ENCODE results near the gene SELENOO. TPM values are rescaled to one million over a fixed set of nuclear protein-coding genes. Genes with fewer than 3 reads are reported as not detected.

The SELENOO gene
- total RNA-seq, 1 experiment from 2014 or later: 41.3 TPM

GRCh38 chr22:50243685-50244419, 43.0 kb downstream of the SELENOO start:
- no peaks in the 10 kb centered on the region for H3K4me1 ChIP-seq (ENCODE audit: insufficient read depth, low read length, poor library complexity, severe bottlenecking)
- POLR2A ChIA-PET (ENCODE audit: low non-redundant PET): interaction anchor here (1.4 kb wide), 1 partner anchor 282 kb away, joined by 4 read pairs; the partner anchor contains the start of gene SCO2
- H3K36me3 ChIP-seq (ENCODE audit: insufficient read depth, low read length, poor library complexity, severe bottlenecking): peaks cover 19% of the 10 kb centered on the region
- TF ChIP-seq EZH2 (IDR thresholded peaks at IDR 0.05; ENCODE audit: borderline replicate concordance, low read depth, low read length, poor library complexity, severe bottlenecking): no peak
- TF ChIP-seq, protein P1, sequence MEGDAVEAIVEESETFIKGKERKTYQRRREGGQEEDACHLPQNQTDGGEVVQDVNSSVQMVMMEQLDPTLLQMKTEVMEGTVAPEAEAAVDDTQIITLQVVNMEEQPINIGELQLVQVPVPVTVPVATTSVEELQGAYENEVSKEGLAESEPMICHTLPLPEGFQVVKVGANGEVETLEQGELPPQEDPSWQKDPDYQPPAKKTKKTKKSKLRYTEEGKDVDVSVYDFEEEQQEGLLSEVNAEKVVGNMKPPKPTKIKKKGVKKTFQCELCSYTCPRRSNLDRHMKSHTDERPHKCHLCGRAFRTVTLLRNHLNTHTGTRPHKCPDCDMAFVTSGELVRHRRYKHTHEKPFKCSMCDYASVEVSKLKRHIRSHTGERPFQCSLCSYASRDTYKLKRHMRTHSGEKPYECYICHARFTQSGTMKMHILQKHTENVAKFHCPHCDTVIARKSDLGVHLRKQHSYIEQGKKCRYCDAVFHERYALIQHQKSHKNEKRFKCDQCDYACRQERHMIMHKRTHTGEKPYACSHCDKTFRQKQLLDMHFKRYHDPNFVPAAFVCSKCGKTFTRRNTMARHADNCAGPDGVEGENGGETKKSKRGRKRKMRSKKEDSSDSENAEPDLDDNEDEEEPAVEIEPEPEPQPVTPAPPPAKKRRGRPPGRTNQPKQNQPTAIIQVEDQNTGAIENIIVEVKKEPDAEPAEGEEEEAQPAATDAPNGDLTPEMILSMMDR (conservative IDR thresholded peaks at IDR 0.05; ENCODE audit: low read depth, low read length): no peak
- CTCF ChIA-PET: interaction anchor here (0.6 kb wide), 2 partner anchors 9 to 532 kb away, joined by 3 to 4 read pairs; no protein-coding TSS in a partner anchor
- H3K4me3 ChIP-seq (ENCODE audit: low read depth, low read length, poor library complexity, severe bottlenecking): peak overlapping the region; percentile 98
- H3K9me3 ChIP-seq (ENCODE audit: low read depth, low read length, poor library complexity, severe bottlenecking): no peaks in the 10 kb centered on the region
- H3K27ac ChIP-seq (ENCODE audit: low read depth, low read length, poor library complexity, severe bottlenecking): peak overlapping the region; percentile 93
- intact Hi-C loops (cut with micrococcal nuclease; ENCODE audit: unreplicated experiment): no loop called here
- BruUV-seq (replicated peaks): no TSS peak
- H3K27me3 ChIP-seq (replicated peaks; ENCODE audit: insufficient read depth, low read depth, low read length, poor library complexity): no peaks in the 10 kb centered on the region
- DNase-seq (ENCODE audit: low spot score): no peak

DNA sequence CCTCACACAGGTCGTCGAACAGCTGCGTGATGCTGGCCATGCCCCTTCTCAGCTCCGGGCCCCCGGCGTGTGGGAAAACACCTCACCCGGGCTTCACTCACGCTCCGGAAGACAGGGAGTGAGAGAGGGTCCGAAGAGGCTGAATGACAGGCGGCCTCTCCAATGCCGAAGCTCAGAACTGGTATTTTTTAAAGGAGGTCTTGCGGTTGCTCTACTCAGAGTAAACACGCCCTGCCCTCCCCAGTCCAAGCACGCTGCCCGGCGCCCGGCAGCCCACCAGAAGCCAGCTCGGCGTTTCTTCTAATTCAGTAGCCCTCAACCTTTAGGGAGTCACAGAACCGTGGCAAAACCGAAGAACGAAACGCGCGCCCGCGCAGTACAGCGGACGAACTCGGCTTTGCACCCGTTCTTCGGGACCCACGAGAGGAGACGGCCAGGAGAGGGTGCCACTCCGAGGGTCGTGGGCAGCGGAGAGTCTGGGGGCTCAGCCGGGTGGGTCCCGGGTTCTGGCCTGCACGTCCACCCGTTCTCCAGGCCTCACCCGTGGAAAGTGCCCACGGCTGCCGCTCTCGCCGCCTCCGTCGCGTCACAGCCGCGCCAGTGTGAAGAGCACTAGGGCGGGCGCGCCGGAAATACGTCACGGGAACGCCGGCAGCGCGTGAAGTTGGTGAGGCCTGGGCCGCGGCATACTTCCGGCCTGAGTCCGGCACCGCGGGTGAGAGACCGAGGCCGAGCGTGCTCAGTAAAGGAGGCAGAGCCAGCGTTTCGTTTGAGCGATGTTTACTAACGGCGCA, 43.8 kb downstream of the SELENOO start, which contains the start of gene TUBGCP6:
Gene TUBGCP6 (minus strand): TSS at position 604 of the 794 bp plus-strand sequence. CDS start 564 bp downstream, at position 40.
- Histone ChIP-seq H3K4me1 (ENCODE audit: insufficient read depth, low read length, poor library complexity, severe bottlenecking) (no peaks in the 10 kb centered on the region), H3K9me3 (ENCODE audit: low read depth, low read length, poor library complexity, severe bottlenecking) (no peaks in the 10 kb centered on the region), H3K36me3 (ENCODE audit: insufficient read depth, low read length, poor library complexity, severe bottlenecking) (peaks cover 22% of the 10 kb centered on the region), H3K27ac (ENCODE audit: low read depth, low read length, poor library complexity, severe bottlenecking) (peak within 1 kb of the TSS; percentile 93), H3K27me3 (replicated peaks; ENCODE audit: insufficient read depth, low read depth, low read length, poor library complexity) (no peaks in the 10 kb centered on the region), H3K4me3 (ENCODE audit: low read depth, low read length, poor library complexity, severe bottlenecking) (peak within 1 kb of the TSS; percentile 98)
- CTCF ChIA-PET: no interaction called here
- TF ChIP-seq EZH2 (IDR thresholded peaks at IDR 0.05; ENCODE audit: borderline replicate concordance, low read depth, low read length, poor library complexity, severe bottlenecking): no peak
- TF ChIP-seq, protein P1 (conservative IDR thresholded peaks at IDR 0.05; ENCODE audit: low read depth, low read length): 0 out of 2 replicates have a peak, but pooled peaks have one; percentile 16
- intact Hi-C loops (cut with micrococcal nuclease; ENCODE audit: unreplicated experiment): no loop called here
- POLR2A ChIA-PET (ENCODE audit: low non-redundant PET): interaction anchor here (1.4 kb wide), 1 partner anchor 281 kb away, joined by 4 read pairs; the partner anchor contains the start of gene SCO2
- TSS peak; percentile 35 for BruUV-seq (replicated peaks)
- peak; percentile 96 for DNase-seq (ENCODE audit: low spot score)

DNA sequence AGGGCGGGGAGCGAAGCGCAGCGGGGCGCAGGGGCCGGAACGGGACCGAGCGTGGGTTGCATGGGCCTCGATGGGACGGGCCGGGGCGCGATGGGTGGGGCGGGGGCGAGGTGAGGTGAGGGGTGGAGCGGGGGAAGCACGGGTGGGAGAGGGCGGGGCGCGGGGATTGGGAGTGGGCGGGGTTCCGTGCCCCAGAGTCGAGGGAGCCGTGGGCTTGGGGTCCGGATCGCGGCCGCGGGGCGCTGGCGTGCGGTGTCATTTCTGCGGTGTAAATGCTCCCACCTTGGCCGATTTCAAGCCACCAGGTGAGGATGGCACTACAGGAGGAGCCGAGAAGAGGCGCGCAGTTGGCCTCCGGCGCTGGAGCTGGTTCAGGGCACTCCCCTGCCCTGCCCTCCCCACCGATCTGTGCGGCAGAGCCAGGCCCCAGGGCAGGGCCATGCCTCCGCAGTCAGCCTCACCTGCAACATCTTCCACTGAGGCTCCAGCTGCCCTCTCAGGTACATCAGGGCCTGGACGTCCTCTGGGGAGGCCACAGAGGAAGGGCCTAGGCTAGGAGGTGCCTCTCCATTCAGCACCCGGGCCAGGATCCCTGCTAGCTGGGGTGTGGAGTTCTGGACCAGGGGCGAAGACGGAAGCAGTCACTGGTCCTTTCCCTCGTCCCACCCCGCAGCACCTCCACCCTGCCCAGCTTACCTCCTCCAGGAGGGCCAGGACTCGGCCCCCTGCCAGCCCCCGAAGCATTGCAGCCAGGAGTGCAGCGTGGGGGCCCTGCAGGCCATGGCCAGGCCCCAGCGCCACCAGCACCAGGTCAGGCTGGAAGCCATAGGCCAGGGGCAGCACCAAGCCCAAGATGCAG, 44.6 kb downstream of the SELENOO start:
- H3K27me3 ChIP-seq (replicated peaks; ENCODE audit: insufficient read depth, low read depth, low read length, poor library complexity): no peaks in the 10 kb centered on the region
- BruUV-seq (replicated peaks): no TSS peak
- H3K27ac ChIP-seq (ENCODE audit: low read depth, low read length, poor library complexity, severe bottlenecking): peak overlapping the region; percentile 93
- ChIA-PET POLR2A (ENCODE audit: low non-redundant PET) (no interaction called here), CTCF (no interaction called here)
- H3K4me3 ChIP-seq (ENCODE audit: low read depth, low read length, poor library complexity, severe bottlenecking): peak overlapping the region; percentile 98
- TF ChIP-seq, protein P1 (conservative IDR thresholded peaks at IDR 0.05; ENCODE audit: low read depth, low read length): no peak
- TF ChIP-seq EZH2 (IDR thresholded peaks at IDR 0.05; ENCODE audit: borderline replicate concordance, low read depth, low read length, poor library complexity, severe bottlenecking): no peak
- H3K9me3 ChIP-seq (ENCODE audit: low read depth, low read length, poor library complexity, severe bottlenecking): no peaks in the 10 kb centered on the region
- no peak for DNase-seq (ENCODE audit: low spot score)
- peaks cover 19% of the 10 kb centered on the region for H3K36me3 ChIP-seq (ENCODE audit: insufficient read depth, low read length, poor library complexity, severe bottlenecking)
- no peaks in the 10 kb centered on the region for H3K4me1 ChIP-seq (ENCODE audit: insufficient read depth, low read length, poor library complexity, severe bottlenecking)
- intact Hi-C loops (cut with micrococcal nuclease; ENCODE audit: unreplicated experiment): no loop called here

All from A673 (cell line).